Activated B cell treated with CpG ODN at 0.5 μM for 24 hours (primary cell): ENCODE measurements around the gene CELSR1. TPM values are rescaled to one million over a fixed set of nuclear protein-coding genes. Genes with fewer than 3 reads are reported as not detected.

ENCODE experiments used
- ATAC-seq: fragments of 200-7000 bp; cut with Tn5 transposase; one replicate; pipeline ENCODE4 v1.10.0; 2021; ENCODE audit warnings: low read depth, mild to moderate bottlenecking, moderate library complexity
- CTCF ChIA-PET: fragments of 350-600 bp; sonication (Branson Sonifier 250); formaldehyde crosslinking; loops from one replicate; lab custom pipeline; 2021; ENCODE audit warnings: antibody characterized with exemption; lab: Charles Lee
- POLR2A ChIA-PET: fragments of 350-600 bp; sonication (Branson Sonifier 250); formaldehyde crosslinking; loops from one replicate; lab custom pipeline; 2021; ENCODE audit warnings: antibody characterized with exemption; lab: Charles Lee
- DNase-seq: peaks from one replicate; pipeline ENCODE4 v3.0.0; 2022
- H3K27ac Mint-ChIP-seq: one replicate; pipeline ENCODE4 v1.8.0; 2020; ENCODE audit warnings: mixed read lengths
- H3K27me3 Mint-ChIP-seq: one replicate; pipeline ENCODE4 v1.8.0; 2021; ENCODE audit warnings: mixed read lengths
- H3K36me3 Mint-ChIP-seq: one replicate; pipeline ENCODE4 v1.8.0; 2021; ENCODE audit warnings: low read depth, mixed read lengths
- H3K4me1 Mint-ChIP-seq: one replicate; pipeline ENCODE4 v1.8.0; 2021; ENCODE audit warnings: mixed read lengths
- H3K4me3 Mint-ChIP-seq: one replicate; pipeline ENCODE4 v1.8.0; 2020; ENCODE audit warnings: mild to moderate bottlenecking, mixed read lengths
- H3K9me3 Mint-ChIP-seq: one replicate; pipeline ENCODE4 v1.8.0; 2020; ENCODE audit warnings: mixed read lengths
- intact Hi-C: fragments of 100-400 bp; cut with micrococcal nuclease; formaldehyde crosslinking; loops from one replicate; pipeline ENCODE4 v1.15.1; 2024
- total RNA-seq: library from RNA; stranded (reverse); gene quantifications from 2 replicates; pipeline ENCODE4 v1.2.3, GENCODE V29; 2022
- TF ChIP-seq, protein P1 (sequence below): fragments of 200-600 bp; IDR thresholded peaks from one replicate; pipeline ENCODE4 v1.8.0; 2022; ENCODE audit warnings: antibody characterized with exemption, mild to moderate bottlenecking

The CELSR1 gene
- total RNA-seq, 1 donor from 2014 or later = 12.3 TPM

DNA sequence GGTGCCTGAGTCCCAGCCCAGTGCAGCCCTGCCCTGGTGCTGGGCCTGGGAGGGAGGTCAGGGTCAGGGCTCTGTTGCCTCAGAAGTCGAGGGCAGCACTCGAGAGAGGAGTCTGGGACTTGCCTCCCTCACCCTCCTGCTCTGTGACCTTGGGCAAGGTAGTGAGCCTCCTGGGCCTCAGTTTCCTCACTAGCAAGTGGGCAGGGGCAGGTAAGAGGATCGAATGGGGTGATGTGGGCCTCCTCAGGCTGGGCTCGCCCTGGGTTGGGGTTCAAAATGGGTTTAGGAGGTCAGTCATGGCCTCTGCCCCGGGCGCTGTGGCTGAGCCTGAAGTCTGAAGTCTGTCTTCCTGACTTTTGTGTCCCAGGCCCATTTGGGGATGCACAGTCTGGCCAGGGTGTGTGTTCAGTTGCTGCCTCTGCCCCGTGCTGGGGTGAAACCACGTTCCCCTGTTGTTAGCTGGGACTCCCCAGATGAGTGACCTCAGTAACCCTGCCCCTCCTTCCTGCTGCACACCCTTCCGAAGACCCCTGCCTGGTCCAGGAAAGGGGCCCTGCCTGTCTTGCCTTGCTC is 40.9 kb upstream of the CELSR1 start:
- Mint-ChIP-seq H3K36me3 (no peaks in the 10 kb centered on the region), H3K4me1 (peaks cover 72% of the 10 kb centered on the region), H3K4me3 (peak overlapping the region; percentile 89), H3K27me3 (no peaks in the 10 kb centered on the region), H3K9me3 (no peaks in the 10 kb centered on the region), H3K27ac (peak overlapping the region; percentile 61)
- intact Hi-C loops = loop anchor here (5.0 kb wide), 1 partner anchor 34 kb away; no protein-coding TSS in a partner anchor
- TF ChIP-seq, protein P1, sequence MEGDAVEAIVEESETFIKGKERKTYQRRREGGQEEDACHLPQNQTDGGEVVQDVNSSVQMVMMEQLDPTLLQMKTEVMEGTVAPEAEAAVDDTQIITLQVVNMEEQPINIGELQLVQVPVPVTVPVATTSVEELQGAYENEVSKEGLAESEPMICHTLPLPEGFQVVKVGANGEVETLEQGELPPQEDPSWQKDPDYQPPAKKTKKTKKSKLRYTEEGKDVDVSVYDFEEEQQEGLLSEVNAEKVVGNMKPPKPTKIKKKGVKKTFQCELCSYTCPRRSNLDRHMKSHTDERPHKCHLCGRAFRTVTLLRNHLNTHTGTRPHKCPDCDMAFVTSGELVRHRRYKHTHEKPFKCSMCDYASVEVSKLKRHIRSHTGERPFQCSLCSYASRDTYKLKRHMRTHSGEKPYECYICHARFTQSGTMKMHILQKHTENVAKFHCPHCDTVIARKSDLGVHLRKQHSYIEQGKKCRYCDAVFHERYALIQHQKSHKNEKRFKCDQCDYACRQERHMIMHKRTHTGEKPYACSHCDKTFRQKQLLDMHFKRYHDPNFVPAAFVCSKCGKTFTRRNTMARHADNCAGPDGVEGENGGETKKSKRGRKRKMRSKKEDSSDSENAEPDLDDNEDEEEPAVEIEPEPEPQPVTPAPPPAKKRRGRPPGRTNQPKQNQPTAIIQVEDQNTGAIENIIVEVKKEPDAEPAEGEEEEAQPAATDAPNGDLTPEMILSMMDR = no peak
- ChIA-PET POLR2A (interaction anchor here (0.6 to 5.3 kb wide), 4 partner anchors 7 to 45 kb away, joined by 3 to 44 read pairs (median 3); no protein-coding TSS in a partner anchor), CTCF (interaction anchor here (1.4 kb wide), 1 partner anchor 15 kb away, joined by 4 read pairs; no protein-coding TSS in a partner anchor)
- DNase-seq = no peak
- no peak for ATAC-seq

DNA sequence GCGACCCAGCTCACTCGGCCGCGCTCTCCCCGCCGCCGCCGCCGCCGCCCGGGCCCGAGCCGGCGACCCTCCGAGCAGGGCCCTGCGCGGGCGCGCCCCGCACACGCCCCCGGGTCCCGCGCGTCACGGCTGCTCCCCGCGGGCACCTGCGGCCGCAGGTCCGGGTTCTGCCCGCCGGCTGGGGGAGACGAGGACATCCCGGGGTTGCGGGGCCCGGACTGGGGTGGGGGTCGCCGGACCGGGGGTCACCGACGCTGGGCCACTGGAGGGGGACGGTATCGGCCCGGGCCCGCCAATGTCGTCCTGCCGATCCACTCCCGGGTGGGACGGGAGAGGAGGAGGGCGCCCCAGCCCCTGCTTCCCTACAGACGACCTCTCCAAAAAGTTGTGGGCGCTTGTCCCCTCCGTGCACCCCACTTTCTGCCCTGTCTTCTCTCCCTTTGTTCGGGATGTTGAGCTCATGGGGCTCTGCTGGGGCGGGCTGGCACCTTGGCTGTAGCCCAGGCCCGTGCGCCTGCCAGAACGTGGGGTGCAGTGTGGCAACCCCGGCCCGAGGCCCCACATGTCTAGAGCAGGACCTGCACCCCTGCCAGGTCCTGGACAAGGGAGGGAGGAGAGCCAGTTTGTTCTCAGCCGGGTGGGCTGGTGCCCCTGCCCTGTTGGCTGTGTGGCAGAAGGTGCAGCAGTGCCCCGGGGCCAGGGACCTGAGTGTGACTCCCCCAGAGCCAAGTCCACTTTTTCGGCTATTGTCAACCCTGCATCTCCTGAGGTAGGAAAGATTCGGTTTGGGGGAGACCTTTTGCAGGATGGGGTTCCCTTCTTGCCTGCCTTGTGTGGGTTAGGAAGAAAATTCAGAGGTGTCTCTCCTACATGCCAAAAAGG is 40.2 kb upstream of the CELSR1 start:
- DNase-seq (no peak), ATAC-seq (peak; percentile 36)
- H3K4me3 Mint-ChIP-seq = peak overlapping the region; percentile 89
- ChIA-PET POLR2A (interaction anchor here (0.6 to 5.3 kb wide), 7 partner anchors 8 to 191 kb away, joined by 3 to 44 read pairs (median 3); no protein-coding TSS in a partner anchor), CTCF (no interaction called here)
- TF ChIP-seq, protein P1 = no peak
- peaks cover 65% of the 10 kb centered on the region for H3K4me1 Mint-ChIP-seq
- no peaks in the 10 kb centered on the region for H3K9me3 Mint-ChIP-seq
- no peaks in the 10 kb centered on the region for H3K27me3 Mint-ChIP-seq
- intact Hi-C loops = loop anchor here (1.0 to 5.0 kb wide), 2 partner anchors 16 to 35 kb away; no protein-coding TSS in a partner anchor
- H3K36me3 Mint-ChIP-seq = no peaks in the 10 kb centered on the region
- peak overlapping the region; percentile 77 for H3K27ac Mint-ChIP-seq

DNA sequence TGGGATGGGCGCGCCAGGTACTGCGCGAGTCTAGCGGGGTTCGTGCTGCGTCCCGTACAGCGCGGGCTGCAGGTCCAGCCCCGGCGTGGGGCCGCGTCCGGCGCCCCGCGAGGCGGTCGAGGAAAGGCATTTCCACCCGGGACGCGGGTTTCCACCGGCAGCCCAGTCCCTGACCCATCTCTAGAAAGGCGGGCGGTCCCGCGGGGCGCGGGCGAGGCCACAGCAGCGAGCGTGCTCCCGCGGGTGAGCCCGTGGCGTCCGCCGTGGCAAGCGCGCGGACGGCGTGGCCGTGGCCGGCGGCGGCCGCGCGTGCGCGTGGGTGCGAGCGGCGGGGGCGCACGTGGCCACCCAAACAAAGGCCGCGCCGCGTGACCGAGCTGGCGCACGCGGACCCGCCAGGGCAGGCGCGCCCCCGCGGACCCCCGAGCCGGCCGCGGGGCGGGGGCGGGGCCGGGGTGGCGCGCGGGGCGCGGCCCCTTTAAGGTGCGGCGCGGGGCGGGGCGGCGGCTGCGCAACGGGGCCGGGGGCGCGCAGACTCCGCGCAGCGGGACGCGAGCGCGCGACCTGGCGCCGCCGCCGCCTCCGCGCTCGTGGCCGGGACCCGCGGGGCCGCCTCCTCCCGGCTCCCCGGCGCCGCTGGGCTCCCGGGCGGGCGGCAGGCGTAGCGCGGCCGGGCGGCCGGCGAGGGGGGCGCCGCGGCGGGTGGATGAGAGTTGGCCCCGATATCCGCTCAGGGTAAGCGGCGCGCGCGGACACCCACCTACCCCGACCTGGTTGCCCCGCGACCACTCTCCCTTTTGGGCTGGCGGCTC is 39.3 kb upstream of the CELSR1 start:
- Mint-ChIP-seq H3K27me3 (no peaks in the 10 kb centered on the region), H3K9me3 (peaks cover 3% of the 10 kb centered on the region), H3K4me1 (peaks cover 57% of the 10 kb centered on the region), H3K4me3 (peak overlapping the region; percentile 83), H3K27ac (peak overlapping the region; percentile 82), H3K36me3 (peaks cover under 1% of the 10 kb centered on the region)
- DNase-seq = peak; percentile 71
- TF ChIP-seq, protein P1 = no peak
- intact Hi-C loops = loop anchor here (1.0 to 5.0 kb wide), 2 partner anchors 17 to 36 kb away; no protein-coding TSS in a partner anchor
- POLR2A ChIA-PET = interaction anchor here (0.6 to 5.3 kb wide), 6 partner anchors 12 to 192 kb away, joined by 3 to 44 read pairs (median 3); no protein-coding TSS in a partner anchor
- ATAC-seq = peak; percentile 76
- CTCF ChIA-PET = no interaction called here

DNA sequence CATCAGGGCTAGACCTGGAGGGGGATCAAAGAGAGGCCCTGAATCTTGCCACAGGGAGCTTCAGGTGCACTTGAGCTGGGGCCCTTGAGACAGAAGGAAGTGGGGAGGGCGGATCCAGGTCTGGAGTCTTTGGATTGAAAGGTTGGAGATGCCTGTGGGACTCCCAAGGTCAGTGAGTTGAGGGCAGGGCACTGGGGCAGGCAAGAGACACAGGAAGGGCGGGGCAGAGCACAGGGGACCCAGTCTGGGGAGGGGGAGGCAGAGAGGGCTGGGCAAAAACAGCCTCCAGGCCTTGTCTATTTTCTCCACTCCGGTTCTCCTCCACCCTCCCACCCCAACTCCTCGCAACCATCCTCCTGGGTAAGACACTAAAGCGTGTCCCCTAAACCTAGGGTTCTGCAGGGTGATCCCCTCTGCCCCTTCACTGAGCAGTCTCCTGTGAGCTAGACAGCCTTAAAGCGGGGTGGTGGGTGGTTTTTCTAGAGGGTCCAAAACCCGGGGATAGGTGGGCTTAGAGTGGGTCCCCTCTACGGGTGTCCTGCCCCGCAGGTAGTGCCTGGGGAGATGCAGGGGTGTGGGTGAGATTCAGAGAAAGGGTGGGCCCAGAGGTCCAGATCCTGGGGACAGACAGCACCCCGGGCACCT is 38.6 kb upstream of the CELSR1 start:
- Mint-ChIP-seq H3K4me3 (peak overlapping the region; percentile 83), H3K9me3 (peaks cover 3% of the 10 kb centered on the region), H3K27me3 (no peaks in the 10 kb centered on the region), H3K27ac (peak overlapping the region; percentile 82), H3K4me1 (peaks cover 49% of the 10 kb centered on the region), H3K36me3 (peaks cover 1% of the 10 kb centered on the region)
- TF ChIP-seq, protein P1 = no peak
- ChIA-PET POLR2A (interaction anchor here (1.6 to 5.3 kb wide), 2 partner anchors 12 to 24 kb away, joined by 3 to 44 read pairs; no protein-coding TSS in a partner anchor), CTCF (interaction anchor here (0.7 kb wide), 1 partner anchor 12 kb away, joined by 4 read pairs; no protein-coding TSS in a partner anchor)
- intact Hi-C loops = loop anchor here (5.0 kb wide), 1 partner anchor 36 kb away; no protein-coding TSS in a partner anchor
- no peak for DNase-seq
- no peak for ATAC-seq
